Measurements from ENCODE around the gene MTURN. TPM values are rescaled to one million over a fixed set of nuclear protein-coding genes. Genes with fewer than 3 reads are reported as not detected.

The MTURN gene
- total and polyA plus RNA-seq, 9 of the 15 experiments (the other 6 are each of a cell fraction or from before 2014, with no cell fraction given): 0.94 to 14.8 (median 6.4) TPM

GRCh38 chr7:30091491-30091912 lies 43.3 kb upstream of the MTURN start:
- H3K9me1 ChIP-seq (ENCODE audit: control insufficient read depth, insufficient read depth, low read length): no peaks in the 10 kb centered on the region
- H3K9me3 ChIP-seq (replicated peaks; ENCODE audit: control insufficient read depth, insufficient read depth, low read depth, low read length): no peaks in the 10 kb centered on the region
- no peaks in the 10 kb centered on the region for H3K4me1 ChIP-seq (replicated peaks in 1 of 2; ENCODE audit: control insufficient read depth in 2 of 2, insufficient read depth in 2 of 2, low read length in 2 of 2)
- POLR2A ChIA-PET: interaction anchor here (1.2 kb wide), 1 partner anchor 54 kb away, joined by 3 read pairs; no protein-coding TSS in a partner anchor
- no peaks in the 10 kb centered on the region for H3K79me2 ChIP-seq (ENCODE audit: control insufficient read depth, insufficient read depth, low read length)
- 24% methylated on average over 2 of the region's 2 CpGs for WGBS (ENCODE audit: insufficient coverage, low coverage, missing lambda C conversion rate)
- ATAC-seq: no peak
- no peak overlapping the region for H3K4me2 ChIP-seq (ENCODE audit: insufficient read depth, low read length)
- no peaks in the 10 kb centered on the region for H3K27me3 ChIP-seq (ENCODE audit: control insufficient read depth in 2 of 2, insufficient read depth in 2 of 2, low read length in 2 of 2)
- intact Hi-C loops (cut with micrococcal nuclease) (no loop called here), in situ Hi-C loops (cut with MboI) (no loop called here)
- no peak for DNase-seq (ENCODE audit: extremely low read depth in 1 of 4, low spot score in 3 of 4)
- H4K20me1 ChIP-seq (replicated peaks; ENCODE audit: control insufficient read depth, insufficient read depth, low read length): no peaks in the 10 kb centered on the region
- H2AFZ ChIP-seq (ENCODE audit: low read depth, low read length): no peak overlapping the region
- BruUV-seq (replicated peaks): no TSS peak
- CTCF ChIA-PET (ENCODE audit: low intra/inter-chr PET ratio): no interaction called here
- no peaks in the 10 kb centered on the region for H3K36me3 ChIP-seq (ENCODE audit: control insufficient read depth, insufficient read depth, low read length)
- H3K4me3 ChIP-seq: no peak overlapping the region
- H3K9ac ChIP-seq (ENCODE audit: insufficient read depth in 1 of 2, low read depth in 2 of 2, low read length in 2 of 2): no peak overlapping the region
- no peak overlapping the region for H3K27ac ChIP-seq (ENCODE audit: extremely low read depth, low read depth, low read length)
- no peak for FAIRE-seq
- TF ChIP-seq ESRRB (CRISPR knock-in tag; IDR thresholded peaks at IDR 0.05; ENCODE audit: borderline replicate concordance): no peak
- no peak for TF ChIP-seq LCOR (CRISPR knock-in tag; IDR thresholded peaks at IDR 0.05)
- TF ChIP-seq ZNF184 (CRISPR knock-in tag; IDR thresholded peaks at IDR 0.05): no peak
- no peak for TF ChIP-seq PHB2 (IDR thresholded peaks at IDR 0.05; ENCODE audit: low read depth)
- TF ChIP-seq AFF1 (IDR thresholded peaks at IDR 0.05; ENCODE audit: low read depth in 1 of 2, partially characterized antibody in 2 of 2): no peak
- TF ChIP-seq GABPA (tag; conservative IDR thresholded peaks at IDR 0.05; ENCODE audit: low read depth): no peak
- TF ChIP-seq XRCC3 (IDR thresholded peaks at IDR 0.05): no peak
- TF ChIP-seq KDM1A (IDR thresholded peaks at IDR 0.05): no peak
- TF ChIP-seq ETV5 (CRISPR knock-in tag; IDR thresholded peaks at IDR 0.05; ENCODE audit: low read depth): no peak
- TF ChIP-seq CEBPB (tag; IDR thresholded peaks at IDR 0.05): no peak
- TF ChIP-seq C11orf30 (IDR thresholded peaks at IDR 0.05; ENCODE audit: low read depth): no peak
- TF ChIP-seq THRB (CRISPR knock-in tag; conservative IDR thresholded peaks at IDR 0.05): no peak
- TF ChIP-seq SIN3A (IDR thresholded peaks at IDR 0.05; ENCODE audit: borderline replicate concordance in 2 of 2, control insufficient read depth in 1 of 2, low read depth in 2 of 2, low read length in 2 of 2): no peak
- TF ChIP-seq ZNF324 (CRISPR knock-in tag; IDR thresholded peaks at IDR 0.05): no peak
